ENCODE data around the gene LRRN4CL.
A peak's percentile ranks its signal among the peaks of the same experiment; 100 is the strongest.
"Not testable (repeated sequence)": the region's sequence is repeated elsewhere in the genome, so short reads cannot be mapped to it uniquely, and the experiment has no call there.

LRRN4CL gene

DNA sequence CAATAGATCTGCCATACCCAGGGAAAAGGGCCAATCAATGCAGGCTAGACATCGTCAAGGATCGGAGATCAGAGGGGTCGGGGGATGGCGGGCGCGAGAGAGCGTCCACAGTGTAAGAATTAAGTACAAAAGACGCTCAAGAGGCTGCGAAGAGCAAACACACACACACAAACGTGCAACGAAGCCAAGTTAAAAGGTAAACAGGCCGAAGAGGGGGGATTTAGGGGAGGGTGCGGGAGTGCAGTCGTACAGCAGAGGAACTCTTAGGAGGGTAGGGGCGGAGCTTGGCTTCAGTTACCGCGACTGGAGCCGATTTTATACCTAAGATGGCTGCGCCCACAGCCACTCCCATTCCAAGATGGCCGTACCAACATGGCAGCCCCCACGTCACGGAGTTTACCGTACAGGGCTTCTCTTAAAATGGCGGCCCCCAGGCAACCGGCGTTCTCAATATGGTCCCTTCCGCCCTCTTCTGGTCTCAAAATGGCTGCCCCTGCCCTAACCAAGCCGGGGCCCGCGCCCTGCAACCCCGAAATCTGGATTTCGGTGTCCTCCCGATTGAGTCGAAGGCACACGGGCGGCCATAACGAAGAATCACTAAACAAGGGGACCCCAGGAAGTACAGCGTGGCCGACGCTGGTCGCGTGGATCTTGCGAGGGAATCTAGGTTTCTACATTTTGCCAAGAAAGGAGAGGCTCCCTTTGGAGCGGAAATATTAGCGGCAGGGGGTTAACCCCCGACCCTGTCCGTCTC lies 20.1 kb upstream of the LRRN4CL start:
- peak; percentile 98 for DNase-seq (ENCODE audit: low read depth, low spot score)

GRCh38 chr11:62708793-62709192 lies 19.5 kb upstream of the LRRN4CL start:
- no peak for DNase-seq (ENCODE audit: low read depth, low spot score)

DNA sequence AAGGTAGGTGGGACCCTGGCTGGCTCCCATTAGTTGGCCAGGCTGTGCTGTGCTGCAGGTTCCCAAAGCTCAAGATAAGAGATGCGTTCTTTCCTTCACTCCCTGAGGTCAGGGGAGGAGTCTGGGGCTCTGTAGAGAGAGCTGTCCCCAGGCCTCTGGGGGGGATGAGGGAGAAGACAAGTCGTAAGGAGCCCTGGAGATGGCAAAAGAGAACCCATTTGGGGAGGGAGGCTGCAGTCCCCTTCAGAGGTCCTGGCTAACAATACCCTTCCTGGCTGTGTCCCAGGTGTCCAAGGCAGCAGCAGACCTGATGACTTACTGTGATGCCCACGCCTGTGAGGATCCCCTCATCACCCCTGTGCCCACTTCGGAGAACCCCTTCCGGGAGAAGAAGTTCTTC lies 19.1 kb upstream of the LRRN4CL start:
- no peak for DNase-seq (ENCODE audit: low read depth, low spot score)

DNA sequence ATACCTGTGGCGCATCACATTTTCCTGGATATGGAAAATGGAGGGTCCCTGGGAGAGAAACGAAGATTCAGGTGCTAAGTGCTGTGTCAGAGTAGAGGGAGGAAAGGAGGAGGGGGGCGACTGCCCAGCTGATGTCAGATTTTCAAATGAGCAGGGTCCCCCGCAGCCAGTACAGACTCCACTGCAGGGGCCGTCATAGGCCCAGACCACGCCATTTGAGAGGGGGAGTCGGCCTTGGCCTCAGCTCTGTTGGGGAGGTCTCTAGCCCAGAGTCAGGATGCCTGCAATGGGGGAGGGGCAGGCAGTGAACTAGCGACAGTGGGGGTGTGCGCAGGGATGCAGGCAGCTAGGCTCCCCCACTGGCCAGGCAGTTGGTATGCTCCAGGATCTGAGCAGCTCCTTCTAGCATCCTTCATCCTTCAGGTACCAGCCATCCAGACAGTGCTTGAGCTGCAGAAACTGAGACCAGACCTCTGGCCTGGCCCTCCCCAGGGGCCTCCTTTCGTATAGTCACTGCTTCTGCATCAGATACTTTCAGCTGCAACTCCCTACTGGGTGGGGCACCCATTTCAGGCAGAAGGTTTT lies 18.0 kb upstream of the LRRN4CL start, which contains the start of the genes BSCL2 and GNG3:
BSCL2 (minus strand) TSS at position 148 of the 585 bp plus-strand sequence. CDS start 229 bp downstream, outside the sequence.
GNG3 (plus strand) TSS at position 400 of the 585 bp plus-strand sequence. CDS start 620 bp downstream, outside the sequence.
- peak; percentile 94 for DNase-seq (ENCODE audit: low read depth, low spot score)

GRCh38 chr11:62706850-62707247 lies 17.5 kb upstream of the LRRN4CL start:
- DNase-seq (ENCODE audit: low read depth, low spot score): no peak

DNA sequence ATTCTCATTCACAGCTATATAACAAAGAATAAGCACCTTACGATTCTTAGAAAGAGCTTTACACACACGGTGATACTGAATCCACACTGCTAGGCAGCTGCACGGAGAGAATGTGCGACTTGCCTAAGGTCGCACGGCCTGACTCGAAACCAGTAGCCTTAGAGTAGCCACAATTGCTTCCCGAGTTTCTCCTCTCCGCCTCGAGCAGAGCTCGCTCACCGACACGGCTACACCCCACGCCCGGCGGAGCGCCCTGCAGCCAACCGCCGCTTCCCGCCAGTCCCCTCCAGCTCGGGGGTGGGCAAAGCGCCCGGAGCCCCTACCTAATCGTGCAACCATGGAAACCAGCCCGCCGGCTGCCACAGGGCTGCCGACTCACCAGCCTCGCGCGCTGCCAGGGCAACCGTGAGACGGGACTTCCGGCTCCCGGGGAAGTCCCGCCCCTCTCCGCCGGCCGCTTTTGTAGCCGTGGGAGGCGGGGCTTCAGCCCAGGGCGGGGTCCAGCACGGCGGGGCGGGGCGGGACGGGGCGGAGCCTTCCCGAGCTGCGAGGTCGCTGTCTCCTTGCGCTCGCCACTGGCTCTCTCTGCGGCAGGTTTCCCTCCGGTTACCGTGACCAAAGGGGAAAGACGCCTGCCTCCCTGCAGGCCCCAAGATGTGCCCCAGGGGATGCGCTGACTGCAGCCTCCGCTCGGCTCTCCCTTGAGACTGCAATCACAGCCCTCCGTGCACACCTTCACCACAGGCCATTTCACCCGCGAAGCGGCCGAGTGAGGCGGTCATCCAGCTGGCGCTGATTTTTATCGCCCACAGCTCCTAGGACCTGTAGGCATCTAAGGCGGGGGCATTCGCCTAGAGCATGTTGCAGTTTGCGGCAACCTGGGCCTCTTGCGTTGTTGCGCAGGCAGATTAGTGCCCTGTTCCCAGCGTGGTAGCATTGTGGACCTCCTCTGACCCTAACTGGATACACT lies 16.8 kb upstream of the LRRN4CL start:
- DNase-seq (ENCODE audit: low read depth, low spot score): peak; percentile 95

DNA sequence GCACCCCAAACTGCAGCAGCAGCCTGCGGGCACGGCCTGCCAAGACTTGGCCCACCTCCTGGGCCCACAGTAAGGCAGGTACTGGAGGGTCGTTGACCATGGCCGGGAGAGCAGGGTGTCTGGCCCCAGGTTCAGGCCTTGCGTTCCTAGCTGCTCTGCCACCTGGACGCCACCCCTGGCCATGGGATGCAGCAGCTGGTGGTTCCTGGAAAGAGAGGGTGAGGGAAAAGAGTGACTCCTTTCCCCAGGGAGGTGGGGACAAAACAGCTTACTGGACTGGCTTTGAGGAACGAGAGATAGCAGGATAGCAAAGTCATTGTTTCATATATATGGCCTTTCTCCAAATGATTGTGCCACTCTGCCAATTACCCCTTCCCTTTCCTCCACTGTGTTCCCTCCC lies 16.1 kb upstream of the LRRN4CL start:
- DNase-seq (ENCODE audit: low read depth, low spot score): no peak

DNA sequence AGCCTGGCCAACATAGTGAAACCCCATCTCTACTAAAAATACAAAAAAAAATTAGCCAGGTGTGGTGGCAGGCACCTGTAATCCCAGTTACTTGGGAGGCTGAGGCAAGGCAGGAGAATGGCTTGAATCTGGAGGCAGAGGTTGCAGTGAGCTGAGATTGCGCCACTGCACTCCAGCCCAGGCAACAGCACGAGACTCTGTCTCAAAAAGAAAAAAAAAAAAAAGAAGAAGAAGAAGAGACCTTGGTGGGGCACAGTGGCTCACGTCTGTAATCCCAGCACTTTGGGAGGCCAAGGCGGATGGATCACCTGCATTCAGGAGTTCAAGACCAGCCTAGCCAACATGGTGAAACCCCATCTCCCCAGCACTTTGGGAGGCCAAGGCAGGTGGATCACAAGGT lies 14.6 kb upstream of the LRRN4CL start:
- not testable (repeated sequence) for DNase-seq (ENCODE audit: low read depth, low spot score)

- no peak for DNase-seq (ENCODE audit: low read depth, low spot score)
These were observed 12.9 kb upstream of the LRRN4CL start for GRCh38 chr11:62702246-62702645.

DNA sequence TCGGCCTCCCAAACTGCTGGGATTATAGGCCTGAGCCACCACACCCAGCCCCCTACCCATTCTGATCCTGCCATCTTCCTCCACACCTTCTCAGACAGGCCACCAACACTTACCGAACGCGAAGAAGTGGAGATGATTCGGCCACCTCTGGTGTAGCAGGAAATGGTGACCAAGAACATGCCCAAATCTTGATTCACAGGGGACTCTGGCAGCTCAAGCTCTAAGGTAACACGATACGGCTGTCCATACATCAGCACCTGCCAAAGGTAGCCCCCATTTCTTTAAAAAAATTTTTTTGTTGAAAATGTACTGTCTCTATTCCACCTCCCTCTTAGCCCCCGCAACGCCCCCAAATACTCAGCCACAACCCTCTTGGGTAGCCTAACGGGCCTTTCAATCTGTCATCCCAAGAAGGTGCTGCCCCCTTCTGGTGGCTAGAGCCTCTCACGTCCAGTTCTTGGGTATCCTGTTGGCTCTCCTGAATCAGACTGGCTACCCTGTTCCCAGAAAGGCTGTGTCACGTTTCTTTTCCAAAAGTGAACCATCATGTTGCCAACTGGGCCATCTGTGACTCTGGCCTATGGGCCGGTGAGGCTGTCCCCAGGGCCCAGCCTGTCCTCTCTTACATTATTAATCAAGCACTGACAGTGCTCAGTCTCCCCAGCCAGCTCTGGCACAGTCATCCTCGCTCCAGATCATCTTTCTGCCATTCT lies 5.3 kb upstream of the LRRN4CL start:
- peak; percentile 84 for DNase-seq (ENCODE audit: low read depth, low spot score)

GRCh38 chr11:62693624-62694023 lies 4.3 kb upstream of the LRRN4CL start:
- not testable (repeated sequence) for DNase-seq (ENCODE audit: low read depth, low spot score)

- DNase-seq (ENCODE audit: low read depth, low spot score): no peak
These were observed 839 bp downstream of the LRRN4CL start for GRCh38 chr11:62688491-62688890.

DNA sequence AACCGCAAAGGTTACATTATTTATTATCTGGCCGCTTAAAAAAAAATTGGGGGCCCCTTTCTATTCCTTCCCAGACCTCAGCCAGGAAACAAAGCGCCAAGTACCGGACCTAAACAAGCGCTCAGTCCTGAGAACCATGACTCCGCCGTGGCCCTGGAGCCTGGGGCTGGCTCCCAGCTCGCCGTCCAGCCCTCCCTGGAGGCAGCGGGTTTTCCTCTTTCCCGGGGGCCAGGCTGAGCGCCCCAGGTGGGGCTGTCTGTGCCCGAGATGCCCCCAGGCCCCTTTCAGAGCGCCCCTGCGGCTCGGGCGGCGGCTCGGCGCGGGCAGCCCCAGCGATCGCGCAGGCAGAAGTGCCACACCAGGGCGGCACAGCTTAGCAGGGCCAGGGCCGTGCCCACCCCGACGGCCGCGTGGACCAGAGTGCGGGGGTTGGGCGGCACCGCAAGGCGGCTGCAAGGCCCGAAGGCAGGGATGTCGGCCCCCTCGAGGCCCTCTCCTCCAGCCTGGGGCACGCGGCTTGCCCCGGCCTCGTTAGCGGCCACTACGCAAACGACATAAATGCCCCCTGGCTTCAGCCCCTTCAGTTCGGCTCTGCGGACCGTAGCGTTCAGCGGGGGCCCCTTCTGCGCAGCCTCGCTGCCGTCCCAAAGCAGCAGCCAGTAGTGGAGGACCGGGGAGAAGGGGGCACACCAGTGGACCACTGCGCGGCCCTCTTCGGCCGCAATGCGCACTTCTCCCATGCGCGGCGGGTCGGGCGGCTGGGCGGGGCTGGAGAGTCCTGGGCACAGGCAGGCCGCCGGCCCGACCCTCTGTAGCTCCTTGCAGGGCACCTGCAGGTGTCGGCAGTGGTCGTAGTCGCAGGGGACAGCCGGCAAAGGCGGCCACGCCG lies 1.6 kb downstream of the LRRN4CL start:
- DNase-seq (ENCODE audit: low read depth, low spot score): peak; percentile 50

DNA sequence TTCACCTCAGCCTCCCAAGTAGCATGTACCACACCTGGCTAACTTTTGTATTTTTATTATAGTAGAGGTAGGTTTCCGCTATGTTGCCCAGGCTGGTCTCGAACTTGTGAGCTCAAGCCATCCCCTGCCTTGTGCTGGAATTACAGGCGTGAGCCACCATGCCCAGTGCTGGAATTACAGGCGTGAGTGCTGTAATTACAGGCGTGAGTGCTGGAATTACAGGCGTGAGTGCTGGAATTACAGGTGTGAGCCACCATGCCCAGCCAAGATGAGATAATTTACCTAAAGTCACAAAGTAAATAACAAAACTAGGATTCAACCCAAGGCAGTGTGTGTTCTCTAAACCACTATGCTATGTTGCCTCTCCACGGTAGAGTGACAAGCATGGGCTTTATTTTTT lies 6.8 kb downstream of the LRRN4CL start:
- DNase-seq (ENCODE audit: low read depth, low spot score): no peak

DNA sequence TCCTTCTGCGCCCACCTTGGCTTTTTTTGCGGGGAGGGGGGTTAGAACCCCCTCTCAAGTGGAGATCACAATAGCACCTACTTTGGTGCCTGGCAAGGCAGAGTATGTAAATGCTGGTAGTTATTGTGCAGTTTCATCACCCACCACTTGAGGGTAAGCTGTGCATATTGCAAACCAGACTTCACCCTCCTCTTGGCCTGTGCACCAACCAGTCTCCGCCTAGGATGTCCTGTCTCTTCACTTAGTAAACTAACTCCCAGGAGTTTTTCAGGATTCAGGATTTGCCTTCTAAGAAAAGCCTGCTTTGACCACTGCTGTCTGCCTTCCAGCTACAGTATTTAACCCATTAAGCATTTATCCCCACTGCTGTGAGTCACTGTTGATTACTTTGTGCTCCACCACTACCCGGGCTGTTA lies 8.5 kb downstream of the LRRN4CL start:
- peak; percentile 57 for DNase-seq (ENCODE audit: low read depth, low spot score)

- DNase-seq (ENCODE audit: low read depth, low spot score): peak; percentile 89
These were observed 10.3 kb downstream of the LRRN4CL start, which contains the start of gene UBXN1 for GRCh38 chr11:62678770-62679696. Gene UBXN1 (minus strand): TSS chr11:62679073. CDS start chr11:62678923, 150 bp downstream.

GRCh38 chr11:62678433-62678769 lies 10.9 kb downstream of the LRRN4CL start:
- no peak for DNase-seq (ENCODE audit: low read depth, low spot score)

DNA sequence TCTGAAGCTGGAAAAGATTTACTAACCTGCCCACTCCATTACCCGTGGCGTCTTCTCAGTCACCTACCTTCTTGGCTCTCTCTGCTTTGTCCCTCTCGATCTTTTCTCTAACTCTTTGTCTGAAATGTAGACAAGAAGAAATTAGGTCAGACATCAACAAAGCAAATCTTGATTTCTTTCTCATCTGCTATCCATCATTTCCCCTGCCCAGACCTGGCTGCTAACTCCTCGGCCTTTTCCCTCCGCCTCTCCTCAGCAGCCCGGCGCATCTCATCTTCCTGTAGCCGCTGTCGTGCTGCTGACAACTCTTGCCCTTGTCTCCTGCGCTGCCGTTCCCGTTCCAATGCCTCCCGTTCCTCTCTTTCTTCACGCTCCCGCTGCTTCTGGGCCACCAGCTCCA lies 11.6 kb downstream of the LRRN4CL start:
- no peak for DNase-seq (ENCODE audit: low read depth, low spot score)

DNA sequence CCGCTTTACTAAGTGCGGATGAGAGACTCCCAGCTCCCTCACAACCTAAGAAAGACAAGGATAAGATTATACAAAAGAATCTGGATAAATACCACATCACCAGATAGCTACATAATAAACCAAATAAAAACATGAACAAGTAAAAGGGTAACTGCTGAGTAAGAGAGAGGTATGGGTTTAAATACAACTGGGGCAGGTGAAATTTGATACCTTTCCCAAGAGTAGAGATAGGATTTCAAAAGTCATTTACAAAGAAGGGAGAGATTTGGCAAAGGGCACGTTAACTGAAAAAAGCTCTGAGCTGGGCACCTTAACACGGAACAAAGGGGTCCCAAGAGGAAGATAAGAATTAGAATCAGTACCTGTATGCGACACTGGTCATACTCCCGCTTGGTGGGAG lies 12.2 kb downstream of the LRRN4CL start:
- no peak for DNase-seq (ENCODE audit: low read depth, low spot score)

Measured in ELF-1 (cell line).